GM12873 (cell line): ENCODE results near the gene APBA2.

Source experiments
- TF ChIP-seq, protein P1 (sequence below): IDR thresholded peaks from 2 replicates; pipeline ENCODE4 v1.5.1; 2012; ENCODE audit warnings: low read depth, mild to moderate bottlenecking, moderate library complexity, low read length, control low read depth; ENCODE audit not compliant: insufficient read depth; ENCODE audit errors: missing control alignments

Gene APBA2

GRCh38 chr15:28915935-28916334 is 30.2 kb downstream of the APBA2 start:
- TF ChIP-seq, protein P1, sequence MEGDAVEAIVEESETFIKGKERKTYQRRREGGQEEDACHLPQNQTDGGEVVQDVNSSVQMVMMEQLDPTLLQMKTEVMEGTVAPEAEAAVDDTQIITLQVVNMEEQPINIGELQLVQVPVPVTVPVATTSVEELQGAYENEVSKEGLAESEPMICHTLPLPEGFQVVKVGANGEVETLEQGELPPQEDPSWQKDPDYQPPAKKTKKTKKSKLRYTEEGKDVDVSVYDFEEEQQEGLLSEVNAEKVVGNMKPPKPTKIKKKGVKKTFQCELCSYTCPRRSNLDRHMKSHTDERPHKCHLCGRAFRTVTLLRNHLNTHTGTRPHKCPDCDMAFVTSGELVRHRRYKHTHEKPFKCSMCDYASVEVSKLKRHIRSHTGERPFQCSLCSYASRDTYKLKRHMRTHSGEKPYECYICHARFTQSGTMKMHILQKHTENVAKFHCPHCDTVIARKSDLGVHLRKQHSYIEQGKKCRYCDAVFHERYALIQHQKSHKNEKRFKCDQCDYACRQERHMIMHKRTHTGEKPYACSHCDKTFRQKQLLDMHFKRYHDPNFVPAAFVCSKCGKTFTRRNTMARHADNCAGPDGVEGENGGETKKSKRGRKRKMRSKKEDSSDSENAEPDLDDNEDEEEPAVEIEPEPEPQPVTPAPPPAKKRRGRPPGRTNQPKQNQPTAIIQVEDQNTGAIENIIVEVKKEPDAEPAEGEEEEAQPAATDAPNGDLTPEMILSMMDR, result no peak

DNA sequence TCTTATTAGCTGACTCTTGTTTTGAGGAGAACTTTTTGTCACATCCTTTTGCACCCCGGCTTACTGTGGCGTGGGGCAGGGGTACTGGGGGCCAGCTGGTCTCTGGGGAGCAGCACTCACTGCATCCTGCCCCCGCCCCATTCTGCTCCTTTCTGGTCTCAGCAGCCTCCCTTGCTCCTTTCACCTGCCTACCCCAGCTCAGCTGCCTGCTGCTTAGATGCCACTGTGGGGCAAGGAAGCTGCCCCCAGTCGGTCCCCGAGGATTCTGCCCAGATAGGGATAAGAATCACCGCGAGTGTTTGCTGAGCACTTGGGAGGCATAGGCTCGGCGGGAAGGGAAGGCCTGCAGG is 32.0 kb downstream of the APBA2 start:
- TF ChIP-seq, protein P1, result no peak

- TF ChIP-seq, protein P1, result no peak
These were observed 32.6 kb downstream of the APBA2 start for GRCh38 chr15:28918141-28918983.

DNA sequence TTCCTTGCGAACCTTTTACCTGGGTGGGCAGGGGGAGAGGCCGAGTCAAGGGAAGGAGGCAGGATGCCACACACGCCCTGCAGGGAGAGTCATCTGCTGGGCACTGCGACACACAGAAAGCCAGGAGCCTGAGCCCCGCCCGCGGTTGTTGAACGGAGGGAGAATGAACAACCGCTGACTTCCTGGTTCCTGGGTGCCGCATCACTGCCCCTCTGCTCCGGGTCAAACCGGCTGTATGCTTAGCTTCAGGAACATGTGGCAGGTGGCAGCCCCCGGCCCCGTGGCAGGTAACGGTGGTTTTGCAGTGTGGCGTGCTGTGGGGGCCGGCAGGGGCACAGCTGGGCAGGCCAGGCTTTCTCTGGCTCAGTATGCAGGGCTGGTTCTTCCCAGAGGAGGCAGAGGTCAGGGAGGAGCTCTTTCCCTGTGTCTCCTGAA is 33.4 kb downstream of the APBA2 start:
- TF ChIP-seq, protein P1, result no peak

DNA sequence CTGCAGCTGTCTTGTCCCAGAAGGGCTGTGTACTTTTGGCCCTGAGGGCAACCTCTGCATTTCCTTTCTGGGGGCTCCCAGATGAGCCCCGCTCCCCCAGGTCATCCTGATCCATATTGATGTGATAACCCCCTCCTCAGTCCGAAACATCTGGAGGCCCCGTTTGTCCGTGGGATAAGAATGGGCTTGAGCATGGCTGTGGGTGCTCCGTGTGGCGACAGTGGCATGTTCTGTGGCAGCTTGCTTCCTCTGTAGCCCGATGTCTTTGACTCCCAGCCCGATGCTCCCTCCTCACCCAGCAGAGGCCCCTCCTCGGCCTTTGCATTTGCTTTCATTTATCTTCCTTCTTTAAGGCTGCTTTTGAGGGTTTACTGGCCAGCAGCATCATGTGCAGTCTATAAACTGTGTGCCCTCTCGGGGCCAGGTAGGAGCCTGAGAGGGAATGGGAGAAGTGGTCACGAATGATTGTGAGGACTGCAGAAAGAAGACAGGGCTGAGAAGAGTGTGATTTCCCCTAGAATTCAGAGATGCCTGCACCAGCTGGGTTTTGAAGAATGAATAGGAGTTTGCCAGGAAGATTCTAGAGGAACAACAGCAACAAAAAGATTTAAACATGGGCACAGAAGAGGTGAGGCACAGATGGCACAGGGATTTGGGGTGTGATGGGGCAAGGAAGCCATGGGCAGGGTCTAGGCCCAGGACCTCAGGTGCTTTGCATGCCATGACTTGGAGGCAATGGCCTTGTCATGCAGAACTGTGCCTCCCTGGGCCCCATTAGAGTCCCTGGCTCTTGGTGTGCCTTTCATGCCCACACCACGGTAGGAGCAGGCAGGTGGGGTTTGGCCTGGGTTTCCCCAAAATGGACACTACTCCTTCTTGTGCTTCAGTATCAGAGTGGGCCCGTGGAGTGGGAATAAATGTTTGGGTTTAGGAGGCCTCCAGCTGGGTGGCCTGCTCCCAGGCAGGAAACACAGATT is 34.2 kb downstream of the APBA2 start:
- TF ChIP-seq, protein P1, result no peak

DNA sequence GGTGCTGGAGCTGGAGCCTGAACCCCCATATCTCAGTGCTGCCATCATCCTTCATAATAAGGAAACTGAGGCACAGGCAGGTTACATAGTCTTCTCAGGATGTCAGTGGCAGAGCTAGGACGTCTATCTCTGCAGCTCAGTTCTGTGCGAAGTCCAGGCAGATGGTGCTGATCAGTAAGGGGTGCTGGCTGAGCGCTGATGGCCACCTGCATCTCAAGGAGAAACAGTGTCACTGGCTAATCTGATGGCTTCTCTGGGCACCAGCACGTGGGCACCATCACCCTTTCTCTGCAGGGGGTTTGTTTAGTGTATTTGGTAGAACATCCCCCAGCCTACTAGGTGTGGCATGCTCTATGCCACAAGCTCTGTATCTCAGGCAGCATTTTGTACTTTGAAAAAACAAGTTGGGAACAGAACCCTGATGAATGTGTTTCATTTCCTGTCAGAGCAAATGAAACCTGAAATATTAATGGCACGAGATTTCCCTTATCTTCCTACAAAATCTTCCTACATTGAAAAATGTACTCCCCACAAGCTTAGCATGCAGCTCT is 35.1 kb downstream of the APBA2 start:
- TF ChIP-seq, protein P1, result no peak

DNA sequence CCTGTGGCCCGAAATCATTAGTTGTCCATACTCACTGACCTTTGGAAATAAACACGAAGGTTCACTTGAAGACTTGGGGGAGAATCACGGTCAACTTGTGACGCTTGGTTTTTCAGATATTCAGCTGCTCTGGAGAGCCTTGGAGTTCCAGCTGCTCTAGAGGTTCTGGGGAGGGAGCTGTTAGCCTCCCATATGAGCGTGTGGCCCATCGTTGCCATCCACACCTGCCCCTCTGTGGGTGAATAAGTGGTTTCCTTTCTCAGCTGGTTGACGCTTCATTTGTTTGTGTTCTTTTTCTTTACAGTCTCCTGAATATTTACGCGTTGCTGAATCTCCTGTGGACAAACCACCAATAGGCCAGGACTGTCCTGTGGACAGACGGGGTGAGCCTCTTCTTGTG is 35.6 kb downstream of the APBA2 start:
- TF ChIP-seq, protein P1, result no peak
